H9 (cell line): Measurements from ENCODE around the gene HTR1A. TPM values are rescaled to one million over a fixed set of nuclear protein-coding genes. Genes with fewer than 3 reads are reported as not detected.

Experiments
- DNase-seq: peaks from one replicate; pipeline ENCODE4 v3.0.0-alpha.2; 2017
- H2AFZ ChIP-seq: one replicate; pipeline ENCODE4 v1.6.1; 2013; ENCODE audit warnings: mild to moderate bottlenecking, low read length, control low read depth, moderate library complexity
- H2AK5ac ChIP-seq: 2 replicates; pipeline ENCODE4 v1.6.1; 2013; ENCODE audit warnings: low read length, control low read depth, mixed read lengths; ENCODE audit not compliant: insufficient read length
- H2BK120ac ChIP-seq: one replicate; pipeline ENCODE4 v1.6.1; 2013; ENCODE audit warnings: low read depth, mild to moderate bottlenecking, low read length, control low read depth, inconsistent platforms; ENCODE audit not compliant: poor library complexity, severe bottlenecking
- H2BK12ac ChIP-seq: 2 replicates; pipeline ENCODE4 v1.6.1; 2013; ENCODE audit warnings: low read length, control low read depth, mixed read lengths, low read depth; ENCODE audit not compliant: insufficient read length
- H2BK15ac ChIP-seq: 2 replicates; pipeline ENCODE4 v1.6.1; 2013; ENCODE audit warnings: low read depth, low read length, control low read depth
- H2BK20ac ChIP-seq: one replicate; pipeline ENCODE4 v1.6.1; 2013; ENCODE audit warnings: low read depth, mild to moderate bottlenecking, low read length, control low read depth, inconsistent platforms; ENCODE audit not compliant: poor library complexity, severe bottlenecking
- H2BK5ac ChIP-seq: 2 replicates; pipeline ENCODE4 v1.6.1; 2013; ENCODE audit warnings: low read length, control low read depth, mixed read lengths; ENCODE audit not compliant: insufficient read length
- H3K14ac ChIP-seq: 2 replicates; pipeline ENCODE4 v1.6.1; 2013; ENCODE audit warnings: low read length, control low read depth; ENCODE audit not compliant: insufficient read depth
- H3K18ac ChIP-seq: 2 replicates; pipeline ENCODE4 v1.6.1; 2013; ENCODE audit warnings: low read depth, mild to moderate bottlenecking, mixed read lengths, low read length, control low read depth; ENCODE audit not compliant: insufficient read length
- H3K23ac ChIP-seq: 2 replicates; pipeline ENCODE4 v1.6.1; 2013; ENCODE audit warnings: low read length, control low read depth, mixed read lengths, low read depth; ENCODE audit not compliant: insufficient read length
- H3K23me2 ChIP-seq: 2 replicates; pipeline ENCODE4 v1.6.1; 2013; ENCODE audit warnings: low read depth, mild to moderate bottlenecking, mixed read lengths, low read length, control low read depth; ENCODE audit not compliant: insufficient read length, poor library complexity, severe bottlenecking
- H3K27ac ChIP-seq: 2 replicates; pipeline ENCODE4 v1.5.1; 2013; ENCODE audit warnings: low read length, control low read depth, mixed read lengths, low read depth; ENCODE audit not compliant: insufficient read length
- H3K27me3 ChIP-seq: 2 replicates; pipeline ENCODE4 v1.6.1; 2013; ENCODE audit warnings: low read length, control low read depth, inconsistent platforms; ENCODE audit not compliant: insufficient read depth
- H3K4ac ChIP-seq: 2 replicates; pipeline ENCODE4 v1.6.1; 2013; ENCODE audit warnings: low read depth, mild to moderate bottlenecking, control low read depth, inconsistent platforms, low read length, moderate library complexity
- H3K4me1 ChIP-seq: 2 replicates; pipeline ENCODE4 v1.6.1; 2013; ENCODE audit warnings: low read length, control low read depth, inconsistent platforms; ENCODE audit not compliant: insufficient read depth
- H3K4me2 ChIP-seq: 2 replicates; pipeline ENCODE4 v1.6.1; 2013; ENCODE audit warnings: low read length, control low read depth, mixed read lengths; ENCODE audit not compliant: insufficient read length, insufficient read depth
- H3K56ac ChIP-seq: 2 replicates; pipeline ENCODE4 v1.6.1; 2013; ENCODE audit warnings: low read depth, mild to moderate bottlenecking, mixed read lengths, low read length, control low read depth; ENCODE audit not compliant: insufficient read length
- H3K79me1 ChIP-seq: 2 replicates; pipeline ENCODE4 v1.6.1; 2013; ENCODE audit warnings: low read depth, mild to moderate bottlenecking, moderate library complexity, low read length, control low read depth, inconsistent platforms; ENCODE audit not compliant: insufficient read depth, poor library complexity, severe bottlenecking
- H3K79me2 ChIP-seq: 2 replicates; pipeline ENCODE4 v1.6.1; 2013; ENCODE audit warnings: low read length, control low read depth, inconsistent platforms; ENCODE audit not compliant: insufficient read depth
- H3K9ac ChIP-seq: 2 replicates; pipeline ENCODE4 v1.6.1; 2013; ENCODE audit warnings: low read length, control low read depth, mixed read lengths; ENCODE audit not compliant: insufficient read length; ENCODE audit errors: extremely low read depth
- H3K9me3 ChIP-seq: one replicate; pipeline ENCODE4 v1.6.1; 2013; ENCODE audit warnings: low read depth, low read length, inconsistent platforms; ENCODE audit not compliant: control insufficient read depth
- H3T11ph ChIP-seq: one replicate; pipeline ENCODE4 v1.6.1; 2013; ENCODE audit warnings: mild to moderate bottlenecking, low read length, control low read depth, inconsistent platforms
- H4K20me1 ChIP-seq: one replicate; pipeline ENCODE4 v1.6.1; 2013; ENCODE audit not compliant: control insufficient read depth, insufficient read length, insufficient read depth
- H4K5ac ChIP-seq: 2 replicates; pipeline ENCODE4 v1.6.1; 2013; ENCODE audit warnings: low read depth, mild to moderate bottlenecking, mixed read lengths, low read length, control low read depth; ENCODE audit not compliant: insufficient read length
- H4K8ac ChIP-seq: replicated peaks from 2 replicates; pipeline ENCODE4 v1.6.1; 2013; ENCODE audit warnings: low read length, control low read depth, mixed read lengths, low read depth; ENCODE audit not compliant: insufficient read length
- H4K91ac ChIP-seq: 2 replicates; pipeline ENCODE4 v1.6.1; 2013; ENCODE audit warnings: low read depth, mild to moderate bottlenecking, moderate library complexity, mixed read lengths, low read length, control low read depth; ENCODE audit not compliant: insufficient read length
- H3K27ac Mint-ChIP-seq, 3 experiments: 2 replicates in 2 of 3; 3 replicates in 1 of 3; pipeline ENCODE4 v1.8.0; 2020 to 2021; ENCODE audit warnings: mixed read lengths in 3 of 3, mild to moderate bottlenecking in 1 of 3, moderate library complexity in 1 of 3
- H3K27me3 Mint-ChIP-seq: 2 replicates; pipeline ENCODE4 v1.8.0; 2021; ENCODE audit warnings: low read depth, mild to moderate bottlenecking, moderate library complexity, mixed read lengths
- H3K36me3 Mint-ChIP-seq, 3 experiments: 2 replicates in 2 of 3; 3 replicates in 1 of 3; pipeline ENCODE4 v1.8.0; 2020 to 2021; ENCODE audit warnings: low read depth in 3 of 3, mixed read lengths in 3 of 3; ENCODE audit not compliant: insufficient read depth in 1 of 3
- H3K4me1 Mint-ChIP-seq, 2 experiments: 2 replicates each; pipeline ENCODE4 v1.8.0; 2020; ENCODE audit warnings: mixed read lengths in 2 of 2
- H3K4me3 Mint-ChIP-seq, 2 experiments: 2 replicates in 1 of 2; 3 replicates in 1 of 2; pipeline ENCODE4 v1.8.0; 2020 to 2021; ENCODE audit warnings: mild to moderate bottlenecking in 2 of 2, mixed read lengths in 2 of 2, moderate library complexity in 1 of 2
- H3K9me3 Mint-ChIP-seq, 2 experiments: 2 replicates in 1 of 2; 3 replicates in 1 of 2; pipeline ENCODE4 v1.8.0; 2020; ENCODE audit warnings: mild to moderate bottlenecking in 2 of 2, mixed read lengths in 2 of 2, moderate library complexity in 1 of 2
- total RNA-seq: library from RNA; stranded (reverse); gene quantifications from 2 replicates; pipeline ENCODE4 v1.2.1, GENCODE V29; 2021
- TF ChIP-seq, protein P1 (sequence below): fragments of 200-600 bp; sonication (generic); conservative IDR thresholded peaks from 3 replicates; pipeline ENCODE4 v1.8.0; 2021; ENCODE audit warnings: antibody characterized with exemption, mild to moderate bottlenecking

Gene HTR1A
- total RNA-seq, 1 experiment from 2014 or later, result 0.79 TPM

DNA sequence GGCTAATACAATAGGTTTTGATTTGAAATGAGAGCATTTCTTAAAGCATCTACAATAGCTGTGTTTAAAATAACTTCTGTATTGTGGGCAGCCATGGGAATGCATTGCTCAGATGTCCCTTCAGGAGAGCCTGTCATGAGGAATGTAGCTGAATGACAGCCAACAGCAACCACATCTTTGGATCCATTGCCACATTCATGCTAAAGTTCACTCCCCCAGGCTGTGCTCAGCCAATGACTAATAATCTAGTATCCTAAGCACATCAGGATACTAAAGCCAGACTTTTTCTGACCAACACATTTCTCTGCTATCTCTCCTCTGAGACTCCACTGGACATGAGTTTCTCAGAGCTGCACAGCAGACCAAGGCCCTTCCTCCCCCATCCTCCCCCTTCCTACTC is 45.5 kb downstream of the HTR1A start:
- Histone ChIP-seq H4K8ac (no peak overlapping the region), H3K9me3 (no peaks in the 10 kb centered on the region), H2BK15ac (no peak overlapping the region), H4K20me1 (no peaks in the 10 kb centered on the region), H3K4me1 (no peaks in the 10 kb centered on the region), H2AK5ac (no peak overlapping the region), H3K23ac (no peak overlapping the region), H3K79me1 (no peaks in the 10 kb centered on the region), H4K5ac (no peak overlapping the region), H2BK12ac (no peak overlapping the region), H2BK120ac (no peak overlapping the region), H3K27ac (no peak overlapping the region), H2AFZ (no peak overlapping the region), H2BK5ac (no peak overlapping the region), H3T11ph (no peak overlapping the region), H3K23me2 (no peaks in the 10 kb centered on the region), H3K14ac (no peak overlapping the region), H3K18ac (no peak overlapping the region), H3K4ac (no peak overlapping the region), H3K9ac (no peak overlapping the region), H3K56ac (no peak overlapping the region), H4K91ac (no peak overlapping the region), H3K27me3 (no peaks in the 10 kb centered on the region), H2BK20ac (no peak overlapping the region), H3K4me2 (no peak overlapping the region), H3K79me2 (no peaks in the 10 kb centered on the region)
- Mint-ChIP-seq H3K9me3 (peaks cover 5% of the 10 kb centered on the region in 2 experiments; a peak in 3 of 5 replicates), H3K36me3 (peaks cover 0 to 4% (median 0%) of the 10 kb centered on the region in 3 experiments; a peak in 2 of 7 replicates), H3K27me3 (no peaks in the 10 kb centered on the region), H3K4me3 (no peak overlapping the region), H3K27ac (no peak overlapping the region), H3K4me1 (peaks cover 17 to 19% of the 10 kb centered on the region in 2 experiments)
- TF ChIP-seq, protein P1, sequence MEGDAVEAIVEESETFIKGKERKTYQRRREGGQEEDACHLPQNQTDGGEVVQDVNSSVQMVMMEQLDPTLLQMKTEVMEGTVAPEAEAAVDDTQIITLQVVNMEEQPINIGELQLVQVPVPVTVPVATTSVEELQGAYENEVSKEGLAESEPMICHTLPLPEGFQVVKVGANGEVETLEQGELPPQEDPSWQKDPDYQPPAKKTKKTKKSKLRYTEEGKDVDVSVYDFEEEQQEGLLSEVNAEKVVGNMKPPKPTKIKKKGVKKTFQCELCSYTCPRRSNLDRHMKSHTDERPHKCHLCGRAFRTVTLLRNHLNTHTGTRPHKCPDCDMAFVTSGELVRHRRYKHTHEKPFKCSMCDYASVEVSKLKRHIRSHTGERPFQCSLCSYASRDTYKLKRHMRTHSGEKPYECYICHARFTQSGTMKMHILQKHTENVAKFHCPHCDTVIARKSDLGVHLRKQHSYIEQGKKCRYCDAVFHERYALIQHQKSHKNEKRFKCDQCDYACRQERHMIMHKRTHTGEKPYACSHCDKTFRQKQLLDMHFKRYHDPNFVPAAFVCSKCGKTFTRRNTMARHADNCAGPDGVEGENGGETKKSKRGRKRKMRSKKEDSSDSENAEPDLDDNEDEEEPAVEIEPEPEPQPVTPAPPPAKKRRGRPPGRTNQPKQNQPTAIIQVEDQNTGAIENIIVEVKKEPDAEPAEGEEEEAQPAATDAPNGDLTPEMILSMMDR, result no peak
- no peak for DNase-seq
